Measurements from ENCODE around the gene ABCB1. TPM values are rescaled to one million over a fixed set of nuclear protein-coding genes. Genes with fewer than 3 reads are reported as not detected.

ABCB1 gene
- total and polyA plus RNA-seq, 9 of the 15 experiments (the other 6 are each of a cell fraction or from before 2014, with no cell fraction given): 0.03 to 0.86 (median 0.52) TPM

- TF ChIP-seq ZNF232 (CRISPR knock-in tag; IDR thresholded peaks at IDR 0.05): no peak
Observed at GRCh38 chr7:87517891-87518290, 82.8 kb downstream of the ABCB1 start (continued).

- ChIA-PET POLR2A (no interaction called here), CTCF (ENCODE audit: low intra/inter-chr PET ratio) (no interaction called here)
- BruUV-seq (replicated peaks): no TSS peak
- no peak overlapping the region for H3K9ac ChIP-seq (ENCODE audit: insufficient read depth in 1 of 2, low read depth in 2 of 2, low read length in 2 of 2)
- no peak for ATAC-seq
- no peak for DNase-seq (ENCODE audit: extremely low read depth in 1 of 4, low spot score in 3 of 4)
- H3K27me3 ChIP-seq (ENCODE audit: control insufficient read depth in 2 of 2, insufficient read depth in 2 of 2, low read length in 2 of 2): no peaks in the 10 kb centered on the region
- intact Hi-C loops (cut with micrococcal nuclease): no loop called here
- H3K9me1 ChIP-seq (ENCODE audit: control insufficient read depth, insufficient read depth, low read length): no peaks in the 10 kb centered on the region
- no peaks in the 10 kb centered on the region for H4K20me1 ChIP-seq (replicated peaks; ENCODE audit: control insufficient read depth, insufficient read depth, low read length)
- in situ Hi-C loops (cut with MboI): no loop called here
- H3K27ac ChIP-seq (ENCODE audit: extremely low read depth, low read depth, low read length): no peak overlapping the region
- no peaks in the 10 kb centered on the region for H3K9me3 ChIP-seq (replicated peaks; ENCODE audit: control insufficient read depth, insufficient read depth, low read depth, low read length)
- FAIRE-seq: no peak
- H3K4me1 ChIP-seq (replicated peaks in 1 of 2; ENCODE audit: control insufficient read depth in 2 of 2, insufficient read depth in 2 of 2, low read length in 2 of 2): no peaks in the 10 kb centered on the region
- no peaks in the 10 kb centered on the region for H3K79me2 ChIP-seq (ENCODE audit: control insufficient read depth, insufficient read depth, low read length)
- TF ChIP-seq CHCHD3 (CRISPR knock-in tag; IDR thresholded peaks at IDR 0.05) (no peak), KDM1A (IDR thresholded peaks at IDR 0.05) (no peak), CEBPG (CRISPR knock-in tag; IDR thresholded peaks at IDR 0.05) (no peak), CEBPG (tag; conservative IDR thresholded peaks at IDR 0.05 in 1 of 2, IDR thresholded peaks at IDR 0.05 in 1 of 2) (0 out of 4 replicates have a peak, but pooled peaks of 1 of the 2 experiments have one; percentile 20)
- no peak overlapping the region for H3K4me3 ChIP-seq
- H3K4me2 ChIP-seq (ENCODE audit: insufficient read depth, low read length): no peak overlapping the region
- no peak overlapping the region for H2AFZ ChIP-seq (ENCODE audit: low read depth, low read length)
- H3K36me3 ChIP-seq (ENCODE audit: control insufficient read depth, insufficient read depth, low read length): no peaks in the 10 kb centered on the region
- 2% methylated on average over 3 of the region's 3 CpGs for WGBS (ENCODE audit: insufficient coverage, low coverage, missing lambda C conversion rate)
Observed at GRCh38 chr7:87517136-87517815, 83.4 kb downstream of the ABCB1 start.

Data from K562 (cell line).